Measurements from ENCODE around the gene CARNS1. TPM values are rescaled to one million over a fixed set of nuclear protein-coding genes. Genes with fewer than 3 reads are reported as not detected.

CARNS1 gene
- polyA plus RNA-seq, 1 of the 3 experiments (the other 2 are of a cell fraction): 0.23 TPM

- Histone ChIP-seq H3K9me2 (no peaks in the 10 kb centered on the region), H2AFZ (ENCODE audit: low read depth) (no peak overlapping the region), H3K4me2 (no peak overlapping the region), H3K79me2 (ENCODE audit: insufficient read depth) (peaks cover 16% of the 10 kb centered on the region), H3K27me3 (ENCODE audit: insufficient read depth) (no peaks in the 10 kb centered on the region), H3K9ac (no peak overlapping the region), H3K4me1 (ENCODE audit: control insufficient read depth in 1 of 2, insufficient read depth in 2 of 2, low read depth in 1 of 2, low read length in 1 of 2) (peaks cover 12 to 13% of the 10 kb centered on the region in 2 experiments; a peak in 3 of 4 replicates), H3K4me3 (ENCODE audit: low read depth in 2 of 2, low read length in 1 of 2) (no peak overlapping the region), H3K36me3 (replicated peaks in 1 of 2; ENCODE audit: control insufficient read depth in 1 of 2, insufficient read depth in 2 of 2, low read length in 1 of 2) (no peaks in the 10 kb centered on the region), H3K27ac (ENCODE audit: low read depth in 2 of 2, low read length in 1 of 2) (no peak overlapping the region), H3K9me3 (no peaks in the 10 kb centered on the region), H3F3A (replicated peaks; ENCODE audit: insufficient read depth) (peaks cover 20% of the 10 kb centered on the region), H4K20me1 (ENCODE audit: insufficient read depth) (no peaks in the 10 kb centered on the region)
- POLR2A ChIA-PET: interaction anchor here (0.6 kb wide), 1 partner anchor 658 kb away, joined by 3 read pairs; the partner anchor contains the start of gene SPTBN2
- CTCF ChIA-PET: interaction anchor here (0.7 to 19.7 kb wide), 9 partner anchors 15 to 220 kb away, joined by 3 to 955 read pairs (median 4); partner anchors contain the start of genes GRK2, POLD4 and PPP1CA
- WGBS (ENCODE audit: low lambda C conversion rate): 67% methylated on average over 9 of the region's 9 CpGs
- no peak for TF ChIP-seq RFX5 (IDR thresholded peaks at IDR 0.05; ENCODE audit: low read length)
- TF ChIP-seq EZH2phosphoT487 (IDR thresholded peaks at IDR 0.05; ENCODE audit: borderline replicate concordance, low read depth): no peak
- no peak for TF ChIP-seq MEF2A (IDR thresholded peaks at IDR 0.05; ENCODE audit: borderline replicate concordance, low read depth)
- TF ChIP-seq RAD21 (IDR thresholded peaks at IDR 0.05; ENCODE audit: low read length): no peak
- no peak for TF ChIP-seq GABPA (IDR thresholded peaks at IDR 0.05; ENCODE audit: low read depth)
- TF ChIP-seq SMC3 (IDR thresholded peaks at IDR 0.05; ENCODE audit: low read depth, low read length): no peak
- TF ChIP-seq SIN3A (IDR thresholded peaks at IDR 0.05; ENCODE audit: borderline replicate concordance, low read depth, low read length): no peak
- no peak for TF ChIP-seq IRF3 (IDR thresholded peaks at IDR 0.05; ENCODE audit: low read depth, low read length)
- DNase-seq: no peak
These were observed 28.4 kb upstream of the CARNS1 start for GRCh38 chr11:67387069-67387468.

DNA sequence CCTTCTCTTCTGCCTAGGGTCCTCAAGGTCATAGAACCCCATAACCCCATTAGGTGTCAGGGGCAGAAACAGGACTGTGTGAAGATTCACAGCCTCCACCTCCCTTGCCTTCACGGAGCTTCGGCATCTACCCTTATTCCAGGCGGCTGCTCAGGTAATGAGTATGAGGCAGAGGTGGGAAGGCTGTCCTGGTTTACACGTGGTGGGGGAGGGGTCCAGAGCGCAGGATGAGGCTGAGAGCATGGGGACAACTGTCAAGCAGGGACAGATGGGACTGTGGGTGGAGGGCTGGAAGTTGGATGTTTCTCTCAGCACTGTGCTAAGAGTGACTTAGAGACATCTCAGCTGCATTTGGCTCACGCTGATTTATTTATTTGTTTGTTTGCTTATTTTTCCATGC, 28.0 kb upstream of the CARNS1 start:
- Histone ChIP-seq H3K4me3 (ENCODE audit: low read depth in 2 of 2, low read length in 1 of 2) (no peak overlapping the region), H3K4me1 (ENCODE audit: control insufficient read depth in 1 of 2, insufficient read depth in 2 of 2, low read depth in 1 of 2, low read length in 1 of 2) (peaks cover 12 to 17% of the 10 kb centered on the region in 2 experiments; a peak in 3 of 4 replicates), H3K9me2 (no peaks in the 10 kb centered on the region), H3K27ac (ENCODE audit: low read depth in 2 of 2, low read length in 1 of 2) (no peak overlapping the region), H2AFZ (ENCODE audit: low read depth) (no peak overlapping the region), H4K20me1 (ENCODE audit: insufficient read depth) (no peaks in the 10 kb centered on the region), H3K79me2 (ENCODE audit: insufficient read depth) (peaks cover 21% of the 10 kb centered on the region), H3K4me2 (no peak overlapping the region), H3K9ac (no peak overlapping the region), H3K9me3 (no peaks in the 10 kb centered on the region), H3F3A (replicated peaks; ENCODE audit: insufficient read depth) (peaks cover 20% of the 10 kb centered on the region), H3K36me3 (replicated peaks in 1 of 2; ENCODE audit: control insufficient read depth in 1 of 2, insufficient read depth in 2 of 2, low read length in 1 of 2) (no peaks in the 10 kb centered on the region), H3K27me3 (ENCODE audit: insufficient read depth) (no peaks in the 10 kb centered on the region)
- POLR2A ChIA-PET: interaction anchor here (0.6 kb wide), 1 partner anchor 659 kb away, joined by 3 read pairs; the partner anchor contains the start of gene SPTBN2
- DNase-seq: no peak
- 87% methylated on average over 6 of the region's 6 CpGs for WGBS (ENCODE audit: low lambda C conversion rate)
- CTCF ChIA-PET: interaction anchor here (1.1 to 19.7 kb wide), 5 partner anchors 14 to 126 kb away, joined by 4 to 955 read pairs (median 9); partner anchors contain the start of genes GRK2, POLD4 and PPP1CA
- no peak for TF ChIP-seq GATA2 (CRISPR knock-in tag; IDR thresholded peaks at IDR 0.05)
- no peak for TF ChIP-seq EZH2phosphoT487 (IDR thresholded peaks at IDR 0.05; ENCODE audit: borderline replicate concordance, low read depth)
- no peak for TF ChIP-seq CHD2 (IDR thresholded peaks at IDR 0.05; ENCODE audit: low read length, partially characterized antibody)
- TF ChIP-seq ZBTB33 (IDR thresholded peaks at IDR 0.05; ENCODE audit: borderline replicate concordance, low read depth): no peak
- TF ChIP-seq, protein P1, sequence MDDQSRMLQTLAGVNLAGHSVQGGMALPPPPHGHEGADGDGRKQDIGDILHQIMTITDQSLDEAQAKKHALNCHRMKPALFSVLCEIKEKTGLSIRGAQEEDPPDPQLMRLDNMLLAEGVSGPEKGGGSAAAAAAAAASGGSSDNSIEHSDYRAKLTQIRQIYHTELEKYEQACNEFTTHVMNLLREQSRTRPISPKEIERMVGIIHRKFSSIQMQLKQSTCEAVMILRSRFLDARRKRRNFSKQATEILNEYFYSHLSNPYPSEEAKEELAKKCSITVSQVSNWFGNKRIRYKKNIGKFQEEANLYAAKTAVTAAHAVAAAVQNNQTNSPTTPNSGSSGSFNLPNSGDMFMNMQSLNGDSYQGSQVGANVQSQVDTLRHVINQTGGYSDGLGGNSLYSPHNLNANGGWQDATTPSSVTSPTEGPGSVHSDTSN (IDR thresholded peaks at IDR 0.05): no peak
- TF ChIP-seq RXRA (IDR thresholded peaks at IDR 0.05; ENCODE audit: borderline replicate concordance, low read depth): no peak
- TF ChIP-seq REST (IDR thresholded peaks at IDR 0.05; ENCODE audit: low read depth, low read length): no peak
- no peak for TF ChIP-seq TEAD4 (IDR thresholded peaks at IDR 0.05; ENCODE audit: borderline replicate concordance, insufficient read depth)
- TF ChIP-seq YY1 (IDR thresholded peaks at IDR 0.05; ENCODE audit: low read depth): no peak
- TF ChIP-seq FOSL2 (IDR thresholded peaks at IDR 0.05; ENCODE audit: borderline replicate concordance, low read depth): no peak
- no peak for TF ChIP-seq SIN3A (IDR thresholded peaks at IDR 0.05; ENCODE audit: borderline replicate concordance, low read depth, low read length)
- TF ChIP-seq MEF2A (IDR thresholded peaks at IDR 0.05; ENCODE audit: borderline replicate concordance, low read depth): no peak
- TF ChIP-seq ELF1 (IDR thresholded peaks at IDR 0.05): no peak
- TF ChIP-seq RFX5 (IDR thresholded peaks at IDR 0.05; ENCODE audit: low read length): no peak
